Type B pancreatic cell (in vitro differentiated cells): ENCODE results near the gene CUL1. TPM values are rescaled to one million over a fixed set of nuclear protein-coding genes. Genes with fewer than 3 reads are reported as not detected.

ENCODE experiments used
- DNase-seq: peaks from one replicate; pipeline ENCODE4 v3.0.0; 2021; ENCODE audit warnings: mixed read lengths; ENCODE audit not compliant: unreplicated experiment; ENCODE audit errors: extremely low spot score
- H3K27ac Mint-ChIP-seq: 2 replicates; pipeline ENCODE4 v1.8.0; 2021; ENCODE audit warnings: mild to moderate bottlenecking, mixed read lengths
- H3K27me3 Mint-ChIP-seq: 2 replicates; pipeline ENCODE4 v1.8.0; 2021; ENCODE audit warnings: mixed read lengths
- H3K36me3 Mint-ChIP-seq: 2 replicates; pipeline ENCODE4 v1.8.0; 2021; ENCODE audit warnings: mixed read lengths
- H3K4me1 Mint-ChIP-seq: one replicate; pipeline ENCODE4 v1.8.0; 2021; ENCODE audit warnings: mixed read lengths; ENCODE audit not compliant: unreplicated experiment
- H3K4me3 Mint-ChIP-seq: 2 replicates; pipeline ENCODE4 v1.8.0; 2021; ENCODE audit warnings: mild to moderate bottlenecking, mixed read lengths
- H3K9me3 Mint-ChIP-seq: 2 replicates; pipeline ENCODE4 v1.8.0; 2021; ENCODE audit warnings: mixed read lengths
- total RNA-seq: library from RNA; stranded (reverse); gene quantifications from 2 replicates; pipeline ENCODE4 v1.2.1, GENCODE V29; 2021; ENCODE audit warnings: low replicate concordance
- TF ChIP-seq, protein P1 (sequence below): fragments of 200-600 bp; sonication (generic); conservative IDR thresholded peaks from 2 replicates; pipeline ENCODE4 v1.5.0; 2021; ENCODE audit warnings: antibody characterized with exemption, mild to moderate bottlenecking

CUL1 gene
- total RNA-seq, 1 donor from 2014 or later = 57.3 TPM

DNA sequence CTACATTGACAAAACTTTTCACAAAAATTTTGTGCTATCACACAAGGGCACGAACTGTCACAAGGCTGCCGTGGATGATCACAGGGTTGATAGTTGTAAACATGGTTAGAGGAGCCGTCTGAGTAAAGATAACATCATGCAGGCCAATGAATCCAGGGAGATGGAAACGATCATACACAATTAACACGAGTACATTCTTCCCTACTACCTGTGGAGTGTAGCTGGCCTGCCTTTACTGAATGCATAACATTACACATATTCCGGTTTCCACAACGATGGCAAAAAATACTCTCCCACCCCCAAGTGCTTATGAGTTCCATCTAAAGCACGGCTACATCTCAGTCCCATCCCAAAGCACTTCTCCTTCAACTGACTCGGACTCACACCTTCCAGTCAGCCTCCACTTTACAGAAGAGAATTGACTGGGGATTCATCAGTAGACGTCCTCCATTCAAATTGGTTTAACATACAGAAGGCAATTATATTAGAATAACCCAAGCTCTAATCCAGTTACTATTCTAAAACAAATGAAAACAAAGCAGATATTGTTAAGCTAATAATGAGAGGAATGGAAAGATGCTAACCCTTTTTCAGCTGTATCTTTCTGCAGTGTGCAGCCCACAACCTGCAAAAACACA lies 116.3 kb downstream of the CUL1 start:
- no peak for DNase-seq
- Mint-ChIP-seq H3K27ac (no peak overlapping the region), H3K36me3 (peaks cover 13% of the 10 kb centered on the region), H3K27me3 (no peaks in the 10 kb centered on the region), H3K9me3 (no peaks in the 10 kb centered on the region), H3K4me3 (no peak overlapping the region), H3K4me1 (peaks cover 3% of the 10 kb centered on the region)
- TF ChIP-seq, protein P1, sequence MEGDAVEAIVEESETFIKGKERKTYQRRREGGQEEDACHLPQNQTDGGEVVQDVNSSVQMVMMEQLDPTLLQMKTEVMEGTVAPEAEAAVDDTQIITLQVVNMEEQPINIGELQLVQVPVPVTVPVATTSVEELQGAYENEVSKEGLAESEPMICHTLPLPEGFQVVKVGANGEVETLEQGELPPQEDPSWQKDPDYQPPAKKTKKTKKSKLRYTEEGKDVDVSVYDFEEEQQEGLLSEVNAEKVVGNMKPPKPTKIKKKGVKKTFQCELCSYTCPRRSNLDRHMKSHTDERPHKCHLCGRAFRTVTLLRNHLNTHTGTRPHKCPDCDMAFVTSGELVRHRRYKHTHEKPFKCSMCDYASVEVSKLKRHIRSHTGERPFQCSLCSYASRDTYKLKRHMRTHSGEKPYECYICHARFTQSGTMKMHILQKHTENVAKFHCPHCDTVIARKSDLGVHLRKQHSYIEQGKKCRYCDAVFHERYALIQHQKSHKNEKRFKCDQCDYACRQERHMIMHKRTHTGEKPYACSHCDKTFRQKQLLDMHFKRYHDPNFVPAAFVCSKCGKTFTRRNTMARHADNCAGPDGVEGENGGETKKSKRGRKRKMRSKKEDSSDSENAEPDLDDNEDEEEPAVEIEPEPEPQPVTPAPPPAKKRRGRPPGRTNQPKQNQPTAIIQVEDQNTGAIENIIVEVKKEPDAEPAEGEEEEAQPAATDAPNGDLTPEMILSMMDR = no peak

GRCh38 chr7:148815612-148816011 lies 116.9 kb downstream of the CUL1 start:
- Mint-ChIP-seq H3K4me3 (no peak overlapping the region), H3K36me3 (peaks cover 9% of the 10 kb centered on the region), H3K4me1 (no peaks in the 10 kb centered on the region), H3K27ac (no peak overlapping the region), H3K27me3 (no peaks in the 10 kb centered on the region), H3K9me3 (no peaks in the 10 kb centered on the region)
- DNase-seq = no peak
- TF ChIP-seq, protein P1 = no peak

- H3K4me1 Mint-ChIP-seq = no peaks in the 10 kb centered on the region
- no peak for DNase-seq
- no peak overlapping the region for H3K27ac Mint-ChIP-seq
- peaks cover 3% of the 10 kb centered on the region for H3K36me3 Mint-ChIP-seq
- TF ChIP-seq, protein P1 = no peak
- no peak overlapping the region for H3K4me3 Mint-ChIP-seq
- H3K9me3 Mint-ChIP-seq = no peaks in the 10 kb centered on the region
- H3K27me3 Mint-ChIP-seq = no peaks in the 10 kb centered on the region
Measured at GRCh38 chr7:148819697-148820360, 121.1 kb downstream of the CUL1 start.

- peaks cover 13% of the 10 kb centered on the region for H3K36me3 Mint-ChIP-seq
- no peak overlapping the region for H3K4me3 Mint-ChIP-seq
- TF ChIP-seq, protein P1 = no peak
- H3K27me3 Mint-ChIP-seq = no peaks in the 10 kb centered on the region
- H3K4me1 Mint-ChIP-seq = no peaks in the 10 kb centered on the region
- DNase-seq = no peak
- H3K27ac Mint-ChIP-seq = peak overlapping the region; percentile 1
- H3K9me3 Mint-ChIP-seq = no peaks in the 10 kb centered on the region
Measured at GRCh38 chr7:148821422-148821821, 122.7 kb downstream of the CUL1 start.

- Mint-ChIP-seq H3K4me3 (no peak overlapping the region), H3K36me3 (peaks cover 18% of the 10 kb centered on the region), H3K9me3 (no peaks in the 10 kb centered on the region), H3K27ac (no peak overlapping the region), H3K27me3 (no peaks in the 10 kb centered on the region), H3K4me1 (no peaks in the 10 kb centered on the region)
- TF ChIP-seq, protein P1 = no peak
- no peak for DNase-seq
Measured at GRCh38 chr7:148824864-148825263, 126.2 kb downstream of the CUL1 start.
